H1 (cell line): ENCODE measurements around the gene NOL9. TPM values are rescaled to one million over a fixed set of nuclear protein-coding genes. Genes with fewer than 3 reads are reported as not detected.

Experiments
- CTCF ChIA-PET: fragments of 300-600 bp; sonication (Branson Sonifier 250); formaldehyde crosslinking; loops from one replicate; lab custom pipeline; 2021; ENCODE audit not compliant: partially characterized antibody; lab: Charles Lee
- POLR2A ChIA-PET: fragments of 300-600 bp; sonication (Branson Sonifier 250); formaldehyde crosslinking; loops from one replicate; lab custom pipeline; 2021; ENCODE audit warnings: inconsistent platforms; ENCODE audit not compliant: partially characterized antibody; lab: Charles Lee
- DNase-seq, 2 experiments: peaks; one replicate each; pipeline versions ENCODE4 v3.0.0 to v3.0.0-alpha.2; 2010 to 2022; ENCODE audit warnings: low spot score in 2 of 2, low read depth in 1 of 2, mixed read lengths in 1 of 2
- FAIRE-seq: peaks from 2 replicates; lab custom pipeline; 2011; peaks lifted over from hg19 to GRCh38; lab: Jason Lieb, UNC
- H2AFZ ChIP-seq: 2 replicates; pipeline ENCODE4 v1.8.1; 2012; ENCODE audit warnings: low read length, inconsistent platforms
- H2AK5ac ChIP-seq: 2 replicates; pipeline ENCODE4 v1.6.1; 2013; ENCODE audit warnings: low read depth, low read length
- H2BK120ac ChIP-seq: replicated peaks from 2 replicates; pipeline ENCODE3; 2013; ENCODE audit warnings: low read depth, low read length, inconsistent platforms
- H2BK12ac ChIP-seq: 2 replicates; pipeline ENCODE4 v1.6.1; 2013; ENCODE audit warnings: low read depth, low read length
- H2BK15ac ChIP-seq: 2 replicates; pipeline ENCODE4 v1.6.1; 2013; ENCODE audit warnings: low read length
- H2BK20ac ChIP-seq: 2 replicates; pipeline ENCODE4 v1.6.1; 2013; ENCODE audit warnings: low read length
- H2BK5ac ChIP-seq: 2 replicates; pipeline ENCODE4 v1.6.1; 2013; ENCODE audit warnings: low read depth, low read length
- H3K14ac ChIP-seq: 2 replicates; pipeline ENCODE4 v1.6.1; 2013; ENCODE audit warnings: inconsistent platforms; ENCODE audit not compliant: insufficient read length
- H3K18ac ChIP-seq: 2 replicates; pipeline ENCODE4 v1.6.1; 2013; ENCODE audit warnings: low read length; ENCODE audit errors: extremely low read depth
- H3K23ac ChIP-seq: 2 replicates; pipeline ENCODE4 v1.6.1; 2013; ENCODE audit warnings: inconsistent platforms; ENCODE audit not compliant: insufficient read length
- H3K23me2 ChIP-seq: 2 replicates; pipeline ENCODE4 v1.6.1; 2013; ENCODE audit warnings: low read depth, low read length
- H3K27ac ChIP-seq: 2 replicates; pipeline ENCODE4 v1.6.1; 2011; ENCODE audit warnings: low read depth, low read length, inconsistent platforms
- H3K27me3 ChIP-seq, 4 experiments: replicated peaks in 1 of 4; 1 replicate in 1 of 4; 2 replicates in 3 of 4; pipeline versions ENCODE4 v1.6.1 to v1.8.1; 2011 to 2013; ENCODE audit warnings: low read length in 3 of 4, mild to moderate bottlenecking in 3 of 4, inconsistent platforms in 2 of 4, mixed read lengths in 2 of 4, moderate library complexity in 1 of 4; ENCODE audit not compliant: control insufficient read depth in 3 of 4, insufficient read depth in 3 of 4; ENCODE audit errors: extremely low read depth in 1 of 4
- H3K36me3 ChIP-seq, 4 experiments: 2 replicates each; pipeline versions ENCODE4 v1.6.1 to v1.8.1; 2011 to 2013; ENCODE audit warnings: mild to moderate bottlenecking in 4 of 4, low read length in 3 of 4, moderate library complexity in 2 of 4, control low read depth in 1 of 4, inconsistent platforms in 1 of 4; ENCODE audit not compliant: insufficient read depth in 4 of 4, control insufficient read depth in 2 of 4
- H3K4ac ChIP-seq: replicated peaks from 2 replicates; pipeline ENCODE3; 2013; ENCODE audit warnings: low read length, low read depth, mixed read lengths, inconsistent platforms; ENCODE audit not compliant: insufficient read length
- H3K4me1 ChIP-seq, 4 experiments: replicated peaks in 1 of 4; 1 replicate in 1 of 4; 2 replicates in 3 of 4; pipeline versions ENCODE4 v1.6.1 to v1.8.1; 2011 to 2013; ENCODE audit warnings: low read length in 3 of 4, inconsistent platforms in 2 of 4, mixed read lengths in 1 of 4; ENCODE audit not compliant: insufficient read depth in 4 of 4, control insufficient read depth in 3 of 4
- H3K4me2 ChIP-seq, 2 experiments: 2 replicates each; pipeline versions ENCODE4 v1.6.1 to v1.8.1; 2011 to 2013; ENCODE audit warnings: low read depth in 2 of 2, low read length in 2 of 2, control low read depth in 1 of 2, inconsistent platforms in 1 of 2, mild to moderate bottlenecking in 1 of 2; ENCODE audit not compliant: insufficient read depth in 1 of 2
- H3K4me3 ChIP-seq, 4 experiments: fragments of 200-600, 300-600 bp in 1 of 4; sonication (generic), shearing (Covaris generic), sonication (Bioruptor Twin) in 1 of 4; 2 replicates each; pipeline versions ENCODE4 v1.5.1 to v1.8.1; 2011 to 2016; ENCODE audit warnings: low read length in 4 of 4, low read depth in 3 of 4, control low read depth in 2 of 4, inconsistent platforms in 2 of 4, mild to moderate bottlenecking in 2 of 4, mixed read lengths in 1 of 4, moderate library complexity in 1 of 4; ENCODE audit not compliant: insufficient read depth in 2 of 4; ENCODE audit errors: extremely low read depth in 1 of 4
- H3K56ac ChIP-seq: replicated peaks from 2 replicates; pipeline ENCODE3; 2013; ENCODE audit warnings: low read depth, mild to moderate bottlenecking, mixed read lengths, low read length, inconsistent platforms; ENCODE audit not compliant: insufficient read length
- H3K79me1 ChIP-seq: 2 replicates; pipeline ENCODE4 v1.6.1; 2013; ENCODE audit warnings: low read depth, low read length, control low read depth
- H3K79me2 ChIP-seq, 2 experiments: 2 replicates each; pipeline versions ENCODE4 v1.6.1 to v1.8.1; 2012 to 2013; ENCODE audit warnings: low read length in 2 of 2, mild to moderate bottlenecking in 2 of 2, inconsistent platforms in 1 of 2; ENCODE audit not compliant: insufficient read depth in 2 of 2, control insufficient read depth in 1 of 2
- H3K9ac ChIP-seq, 4 experiments: replicated peaks in 1 of 4; 1 replicate in 1 of 4; 2 replicates in 3 of 4; pipeline versions ENCODE4 v1.6.1 to v1.8.1; 2011 to 2013; ENCODE audit warnings: low read depth in 3 of 4, low read length in 3 of 4, control low read depth in 2 of 4, mild to moderate bottlenecking in 2 of 4, moderate library complexity in 2 of 4, inconsistent platforms in 1 of 4; ENCODE audit errors: extremely low read depth in 1 of 4
- H3K9me3 ChIP-seq, 2 experiments: 2 replicates each; pipeline versions ENCODE4 v1.6.1 to v1.8.1; 2012 to 2013; ENCODE audit warnings: mild to moderate bottlenecking in 2 of 2, moderate library complexity in 2 of 2, control low read depth in 1 of 2, inconsistent platforms in 1 of 2, low read depth in 1 of 2, low read length in 1 of 2, mixed read lengths in 1 of 2; ENCODE audit not compliant: insufficient read depth in 2 of 2
- H4K20me1 ChIP-seq, 2 experiments: replicated peaks in 1 of 2; 2 replicates each; pipeline versions ENCODE3 to v1.8.1; 2011 to 2013; ENCODE audit warnings: inconsistent platforms in 2 of 2, low read length in 2 of 2, mild to moderate bottlenecking in 1 of 2; ENCODE audit not compliant: insufficient read depth in 2 of 2, control insufficient read depth in 1 of 2
- H4K5ac ChIP-seq: 2 replicates; pipeline ENCODE4 v1.6.1; 2013; ENCODE audit warnings: low read length, low read depth, mixed read lengths, inconsistent platforms; ENCODE audit not compliant: insufficient read length
- H4K8ac ChIP-seq: 2 replicates; pipeline ENCODE4 v1.8.0; 2013; ENCODE audit warnings: mild to moderate bottlenecking, moderate library complexity, low read length, inconsistent platforms; ENCODE audit not compliant: insufficient read depth; ENCODE audit errors: extremely low read depth
- H4K91ac ChIP-seq: replicated peaks from 2 replicates; pipeline ENCODE3; 2013; ENCODE audit warnings: low read length, mixed read lengths, inconsistent platforms; ENCODE audit not compliant: insufficient read length
- CBX8 ChIP-seq: fragments of 300-800, 300-1000 bp; sonication (generic); IDR thresholded peaks from 2 replicates; pipeline ENCODE4 v1.7.1; 2016; ENCODE audit warnings: low read depth, low read length, borderline replicate concordance
- CEBPB ChIP-seq: IDR thresholded peaks from 2 replicates; pipeline ENCODE4 v1.6.1; 2012; ENCODE audit warnings: low read depth, low read length
- CHD2 ChIP-seq: IDR thresholded peaks from 2 replicates; pipeline ENCODE4 v1.6.1; 2012; ENCODE audit warnings: low read length, improper control_type of control experiment
- KDM4A ChIP-seq: IDR thresholded peaks from one replicate; pipeline ENCODE4 v1.7.1; 2012; ENCODE audit warnings: low read depth, mild to moderate bottlenecking, moderate library complexity, low read length, inconsistent platforms; ENCODE audit not compliant: severe bottlenecking
- KDM5A ChIP-seq: fragments of 200-600 bp; IDR thresholded peaks from 2 replicates; pipeline ENCODE4 v1.7.1; 2012; ENCODE audit warnings: mild to moderate bottlenecking, low read length, inconsistent platforms, mixed read lengths
- MAFK ChIP-seq: IDR thresholded peaks from 2 replicates; pipeline ENCODE4 v1.6.1; 2012; ENCODE audit warnings: low read depth, mild to moderate bottlenecking, improper control_type of control experiment, low read length
- PHF8 ChIP-seq: fragments of 200-600 bp; sonication (generic); conservative IDR thresholded peaks from 2 replicates; pipeline ENCODE4 v1.7.1; 2012; ENCODE audit warnings: low read depth, mild to moderate bottlenecking, inconsistent platforms, low read length, moderate library complexity
- SP1 ChIP-seq: IDR thresholded peaks from 2 replicates; pipeline ENCODE4 v1.6.1; 2011; ENCODE audit warnings: low read depth, low read length
- SRF ChIP-seq: IDR thresholded peaks from 2 replicates; pipeline ENCODE4 v1.6.1; 2011; ENCODE audit warnings: mild to moderate bottlenecking, low read depth, low read length, moderate library complexity
- WGBS, 2 experiments: shearing (Covaris generic) in 1 of 2; methylation state at CpG; one replicate each; pipeline versions ENCODE4 v1.1.6 to v1.1.7; 2013 to 2015; ENCODE audit warnings: low lambda C conversion rate in 2 of 2, mixed read lengths in 2 of 2, inconsistent platforms in 1 of 2, low coverage in 1 of 2, missing lambda C conversion rate in 1 of 2; ENCODE audit not compliant: insufficient replicate concordance in 2 of 2, insufficient coverage in 1 of 2, insufficient read length in 1 of 2; ENCODE audit errors: extremely low coverage in 1 of 2, missing lambda C conversion rate in 1 of 2; 5-methylcytosine and 5-hydroxymethylcytosine counted together
- polyA plus RNA-seq, 7 experiments: library from polyadenylated mRNA; depleted of rRNA in 3 of 7; stranded (reverse) in 5 of 7; unstranded in 2 of 7; fragments of >200 nt in 5 of 7; fragments of 200-250 nt in 2 of 7; gene quantifications; 1 replicate in 5 of 7; 2 replicates in 1 of 7; 4 replicates in 1 of 7; pipeline versions ENCODE4 v1.2.1 to v1.2.3, GENCODE V29; 2011 to 2013; ENCODE audit warnings: missing spikeins in 2 of 7, mixed read lengths in 2 of 7
- total RNA-seq: library from RNA; stranded (reverse); fragmentation: NEBNext Ultra II Directional; extraction: Animal tissue kit (Norgen Biotek cat#: 25700); gene quantifications from 2 replicates; pipeline ENCODE4 v1.2.1, GENCODE V29; 2021
- TF ChIP-seq, protein P1 (sequence below): IDR thresholded peaks from 2 replicates; pipeline ENCODE4 v1.6.1; 2011; ENCODE audit warnings: low read length, improper control_type of control experiment
- TF ChIP-seq, protein P2 (sequence below): IDR thresholded peaks from 2 replicates; pipeline ENCODE4 v1.6.1; 2011; ENCODE audit warnings: low read depth, mild to moderate bottlenecking, low read length; ENCODE audit not compliant: insufficient read depth

The NOL9 gene
- total and polyA plus RNA-seq, 2 of the 8 experiments (the other 6 are each of a cell fraction or from before 2014, with no cell fraction given), result 17.1 to 38.1 TPM

DNA sequence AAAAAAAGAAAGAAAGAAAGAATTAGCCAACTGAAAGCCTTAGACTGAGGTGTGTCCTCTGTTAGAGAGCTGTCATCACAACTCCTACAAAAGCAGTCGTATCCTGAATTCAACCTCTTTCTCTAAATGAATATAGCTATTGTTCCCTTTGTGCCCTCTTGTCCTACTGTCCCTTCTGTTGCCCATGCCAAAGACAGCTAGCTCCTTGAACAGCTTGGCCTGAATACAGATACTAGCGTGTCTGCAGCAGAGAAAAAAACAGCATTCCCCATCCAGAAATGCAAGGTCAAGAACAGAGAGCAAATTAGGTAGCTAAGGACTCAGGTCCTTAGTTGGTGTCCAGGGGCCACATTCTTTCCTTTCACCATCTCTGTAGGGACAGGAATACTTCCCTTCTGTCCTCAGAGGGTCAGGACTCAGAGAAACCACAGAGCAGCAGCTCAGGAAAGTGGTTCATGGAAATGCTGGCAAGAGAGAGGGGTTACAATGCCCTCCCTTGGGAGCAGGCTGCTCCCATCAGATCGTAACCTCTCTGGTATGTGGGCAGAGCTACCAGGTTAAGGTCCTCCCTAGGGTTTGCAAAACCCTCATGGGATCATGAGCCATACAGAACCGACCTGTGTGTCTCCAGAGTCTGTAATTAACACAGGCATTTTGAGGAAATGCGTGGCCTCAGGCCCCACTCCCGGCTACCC is 23.7 kb upstream of the NOL9 start:
- no peak for DNase-seq
- Histone ChIP-seq H3K4me2 (no peak overlapping the region), H3K9me3 (no peaks in the 10 kb centered on the region), H2AFZ (no peak overlapping the region), H2AK5ac (no peak overlapping the region), H4K91ac (no peak overlapping the region), H3K23ac (no peak overlapping the region), H3K27ac (no peak overlapping the region), H3K79me1 (peaks cover 5% of the 10 kb centered on the region), H3K4me3 (no peak overlapping the region), H3K56ac (no peak overlapping the region), H3K9ac (no peak overlapping the region), H3K14ac (no peak overlapping the region), H3K27me3 (no peaks in the 10 kb centered on the region; a peak in 2 of 7 replicates), H3K36me3 (no peaks in the 10 kb centered on the region), H2BK5ac (no peak overlapping the region), H2BK12ac (no peak overlapping the region), H4K5ac (no peak overlapping the region), H4K8ac (no peak overlapping the region; the same call in 1 of the 2 replicates), H4K20me1 (peaks cover 0 to 12% of the 10 kb centered on the region in 2 experiments), H2BK15ac (no peak overlapping the region), H3K23me2 (peaks cover 5% of the 10 kb centered on the region), H3K18ac (no peak overlapping the region), H3K4me1 (peaks cover 0 to 17% (median 15%) of the 10 kb centered on the region in 4 experiments; a peak in 6 of 7 replicates), H3K79me2 (peaks cover 0 to 13% of the 10 kb centered on the region in 2 experiments; a peak in 1 of 4 replicates), H3K4ac (no peak overlapping the region), H2BK20ac (no peak overlapping the region), H2BK120ac (no peak overlapping the region)
- WGBS, 2 experiments, result 79% methylated on average over 6 of the region's 6 CpGs; no CpG with 5 or more reads in 1 of the 2 experiments
- ChIA-PET CTCF (interaction anchor here (0.6 to 5.1 kb wide), 5 partner anchors 10 to 69 kb away, joined by 3 to 19 read pairs (median 4); partner anchors contain the start of genes NOL9 and TAS1R1), POLR2A (interaction anchor here (1.1 to 17.4 kb wide), 5 partner anchors 10 to 54 kb away, joined by 3 to 196 read pairs (median 6); partner anchors contain the start of genes KLHL21, NOL9 and TAS1R1)
- FAIRE-seq, result no peak
- no peak for TF ChIP-seq PHF8
- no peak for TF ChIP-seq CBX8
- TF ChIP-seq KDM5A, result no peak
- TF ChIP-seq CEBPB, result no peak
- TF ChIP-seq MAFK, result no peak
- TF ChIP-seq SP1, result no peak
- TF ChIP-seq CHD2, result no peak
- no peak for TF ChIP-seq SRF
- no peak for TF ChIP-seq KDM4A
- TF ChIP-seq, protein P1, sequence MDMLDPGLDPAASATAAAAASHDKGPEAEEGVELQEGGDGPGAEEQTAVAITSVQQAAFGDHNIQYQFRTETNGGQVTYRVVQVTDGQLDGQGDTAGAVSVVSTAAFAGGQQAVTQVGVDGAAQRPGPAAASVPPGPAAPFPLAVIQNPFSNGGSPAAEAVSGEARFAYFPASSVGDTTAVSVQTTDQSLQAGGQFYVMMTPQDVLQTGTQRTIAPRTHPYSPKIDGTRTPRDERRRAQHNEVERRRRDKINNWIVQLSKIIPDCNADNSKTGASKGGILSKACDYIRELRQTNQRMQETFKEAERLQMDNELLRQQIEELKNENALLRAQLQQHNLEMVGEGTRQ, result no peak
- TF ChIP-seq, protein P2, sequence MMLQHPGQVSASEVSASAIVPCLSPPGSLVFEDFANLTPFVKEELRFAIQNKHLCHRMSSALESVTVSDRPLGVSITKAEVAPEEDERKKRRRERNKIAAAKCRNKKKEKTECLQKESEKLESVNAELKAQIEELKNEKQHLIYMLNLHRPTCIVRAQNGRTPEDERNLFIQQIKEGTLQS, result no peak
